HFFc6 (cell line): ENCODE data around the gene TMEM175. TPM values are rescaled to one million over a fixed set of nuclear protein-coding genes. Genes with fewer than 3 reads are reported as not detected.

ENCODE experiments used
- DNase-seq: peaks from one replicate; pipeline ENCODE4 v3.0.0-alpha.2; 2018
- H3K27ac Mint-ChIP-seq: 2 replicates; pipeline ENCODE4 v1.8.0; 2020; ENCODE audit warnings: mild to moderate bottlenecking, mixed read lengths
- H3K27me3 Mint-ChIP-seq: 2 replicates; pipeline ENCODE4 v1.8.0; 2021; ENCODE audit warnings: mild to moderate bottlenecking, moderate library complexity, mixed read lengths; ENCODE audit not compliant: insufficient read depth
- H3K36me3 Mint-ChIP-seq: 2 replicates; pipeline ENCODE4 v1.8.0; 2021; ENCODE audit warnings: low read depth, mixed read lengths
- H3K4me1 Mint-ChIP-seq: 2 replicates; pipeline ENCODE4 v1.8.0; 2020; ENCODE audit warnings: low read depth, mixed read lengths
- H3K4me3 Mint-ChIP-seq: 2 replicates; pipeline ENCODE4 v1.8.0; 2020; ENCODE audit warnings: mild to moderate bottlenecking, moderate library complexity, mixed read lengths
- H3K9me3 Mint-ChIP-seq: 2 replicates; pipeline ENCODE4 v1.8.0; 2020; ENCODE audit warnings: mild to moderate bottlenecking, mixed read lengths
- total RNA-seq, 6 experiments: library from RNA; stranded (reverse); fragmentation: NEBNext Ultra II Directional; extraction: Animal tissue kit (Norgen Biotek cat#: 25700); gene quantifications; 2 replicates in 1 of 6; 3 replicates in 5 of 6; pipeline ENCODE4 v1.2.3, GENCODE V29; 2021
- TF ChIP-seq, protein P1 (sequence below): fragments of 200-600 bp; sonication (generic); IDR thresholded peaks from 2 replicates; pipeline ENCODE4 v1.5.0; 2021; ENCODE audit warnings: antibody characterized with exemption, mild to moderate bottlenecking

TMEM175 gene
- total RNA-seq, 6 experiments from 2014 or later, result 27.8 to 41.8 (median 34.1) TPM

- Mint-ChIP-seq H3K4me1 (no peaks in the 10 kb centered on the region), H3K4me3 (no peak overlapping the region), H3K27ac (no peak overlapping the region), H3K36me3 (peaks cover 20% of the 10 kb centered on the region), H3K27me3 (peaks cover 3% of the 10 kb centered on the region; the same call in 1 of the 2 replicates), H3K9me3 (no peaks in the 10 kb centered on the region)
- DNase-seq, result no peak
- TF ChIP-seq, protein P1, sequence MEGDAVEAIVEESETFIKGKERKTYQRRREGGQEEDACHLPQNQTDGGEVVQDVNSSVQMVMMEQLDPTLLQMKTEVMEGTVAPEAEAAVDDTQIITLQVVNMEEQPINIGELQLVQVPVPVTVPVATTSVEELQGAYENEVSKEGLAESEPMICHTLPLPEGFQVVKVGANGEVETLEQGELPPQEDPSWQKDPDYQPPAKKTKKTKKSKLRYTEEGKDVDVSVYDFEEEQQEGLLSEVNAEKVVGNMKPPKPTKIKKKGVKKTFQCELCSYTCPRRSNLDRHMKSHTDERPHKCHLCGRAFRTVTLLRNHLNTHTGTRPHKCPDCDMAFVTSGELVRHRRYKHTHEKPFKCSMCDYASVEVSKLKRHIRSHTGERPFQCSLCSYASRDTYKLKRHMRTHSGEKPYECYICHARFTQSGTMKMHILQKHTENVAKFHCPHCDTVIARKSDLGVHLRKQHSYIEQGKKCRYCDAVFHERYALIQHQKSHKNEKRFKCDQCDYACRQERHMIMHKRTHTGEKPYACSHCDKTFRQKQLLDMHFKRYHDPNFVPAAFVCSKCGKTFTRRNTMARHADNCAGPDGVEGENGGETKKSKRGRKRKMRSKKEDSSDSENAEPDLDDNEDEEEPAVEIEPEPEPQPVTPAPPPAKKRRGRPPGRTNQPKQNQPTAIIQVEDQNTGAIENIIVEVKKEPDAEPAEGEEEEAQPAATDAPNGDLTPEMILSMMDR, result no peak
Observed at GRCh38 chr4:885353-885752, 46.9 kb upstream of the TMEM175 start.

DNA sequence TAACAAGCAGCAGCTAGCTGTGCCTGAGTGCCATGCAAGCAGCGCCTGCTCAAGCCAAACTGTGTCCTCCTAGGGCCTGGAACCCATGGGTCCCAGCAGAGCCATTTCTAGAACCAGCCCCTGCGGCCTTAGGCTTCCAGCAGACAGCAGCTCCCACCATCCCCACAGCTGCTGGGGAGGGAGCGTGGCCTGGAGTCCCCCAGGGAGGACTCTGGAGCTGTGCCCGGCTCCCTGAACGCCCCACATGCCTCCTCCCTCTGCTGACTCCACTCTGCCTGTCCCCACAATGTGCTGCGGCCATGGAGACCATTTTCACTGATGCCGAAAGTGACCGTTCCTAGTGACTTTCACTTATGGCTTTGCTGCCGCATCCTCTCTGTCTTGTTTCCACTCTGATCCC lies 46.0 kb upstream of the TMEM175 start:
- Mint-ChIP-seq H3K4me1 (no peaks in the 10 kb centered on the region), H3K9me3 (no peaks in the 10 kb centered on the region), H3K36me3 (peaks cover 19% of the 10 kb centered on the region), H3K4me3 (no peak overlapping the region), H3K27ac (no peak overlapping the region), H3K27me3 (peaks cover 3% of the 10 kb centered on the region; the same call in 1 of the 2 replicates)
- DNase-seq, result no peak
- TF ChIP-seq, protein P1, result no peak

GRCh38 chr4:887034-887763 lies 45.1 kb upstream of the TMEM175 start:
- H3K4me1 Mint-ChIP-seq, result no peaks in the 10 kb centered on the region
- no peak overlapping the region; the same call in 1 of the 2 replicates for H3K4me3 Mint-ChIP-seq
- H3K27me3 Mint-ChIP-seq, result peaks cover under 1% of the 10 kb centered on the region; the same call in 1 of the 2 replicates
- H3K27ac Mint-ChIP-seq, result no peak overlapping the region
- H3K9me3 Mint-ChIP-seq, result no peaks in the 10 kb centered on the region
- DNase-seq, result no peak
- H3K36me3 Mint-ChIP-seq, result peaks cover 19% of the 10 kb centered on the region
- TF ChIP-seq, protein P1, result no peak

- Mint-ChIP-seq H3K27me3 (no peaks in the 10 kb centered on the region; the same call in 1 of the 2 replicates), H3K4me1 (no peaks in the 10 kb centered on the region), H3K27ac (no peak overlapping the region), H3K9me3 (no peaks in the 10 kb centered on the region), H3K36me3 (peaks cover 19% of the 10 kb centered on the region), H3K4me3 (no peak overlapping the region)
- no peak for DNase-seq
- TF ChIP-seq, protein P1, result no peak
Observed at GRCh38 chr4:888029-888428, 44.2 kb upstream of the TMEM175 start.

- peaks cover 19% of the 10 kb centered on the region for H3K36me3 Mint-ChIP-seq
- DNase-seq, result no peak
- no peak overlapping the region for H3K4me3 Mint-ChIP-seq
Observed at GRCh38 chr4:889516-889915, 42.7 kb upstream of the TMEM175 start.

More at GRCh38 chr4:889516-889915, 42.7 kb upstream of the TMEM175 start:
- H3K27me3 Mint-ChIP-seq, result no peaks in the 10 kb centered on the region; the same call in 1 of the 2 replicates
- TF ChIP-seq, protein P1, result no peak
- H3K4me1 Mint-ChIP-seq, result no peaks in the 10 kb centered on the region
- H3K9me3 Mint-ChIP-seq, result no peaks in the 10 kb centered on the region
- no peak overlapping the region for H3K27ac Mint-ChIP-seq
